HG03097 (cell line): Measurements from ENCODE around the gene PSG6.
"Not testable (repeated sequence)": the region's sequence is repeated elsewhere in the genome, so short reads cannot be mapped to it uniquely, and the experiment has no call there.

Source experiments
- ATAC-seq: cut with Tn5 transposase; IDR thresholded peaks from one replicate; pipeline ENCODE4 v1.9.1; 2021; ENCODE audit not compliant: unreplicated experiment, low FRiP score

PSG6 gene

GRCh38 chr19:42856866-42857543 lies 60.7 kb downstream of the PSG6 start:
- not testable (repeated sequence) for ATAC-seq

DNA sequence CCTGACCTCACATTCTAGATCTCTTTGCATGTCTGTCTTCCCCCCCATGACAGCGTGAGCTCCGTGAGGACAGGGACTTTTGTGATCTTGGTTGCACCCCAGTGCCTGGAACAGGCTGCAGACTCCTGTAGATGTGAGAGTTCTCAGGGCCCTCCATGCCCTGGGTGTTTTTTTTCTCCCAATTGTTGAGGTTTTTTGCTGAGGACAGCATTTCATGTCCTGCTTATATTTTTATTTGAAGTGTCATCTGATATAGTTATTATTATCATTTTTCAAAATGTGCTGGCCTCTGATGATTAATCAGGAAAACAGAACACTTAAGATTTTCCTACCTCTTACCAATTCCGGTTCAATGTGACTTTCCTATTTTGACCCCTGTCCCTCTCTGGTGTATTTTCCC lies 62.9 kb downstream of the PSG6 start:
- ATAC-seq: not testable (repeated sequence)

DNA sequence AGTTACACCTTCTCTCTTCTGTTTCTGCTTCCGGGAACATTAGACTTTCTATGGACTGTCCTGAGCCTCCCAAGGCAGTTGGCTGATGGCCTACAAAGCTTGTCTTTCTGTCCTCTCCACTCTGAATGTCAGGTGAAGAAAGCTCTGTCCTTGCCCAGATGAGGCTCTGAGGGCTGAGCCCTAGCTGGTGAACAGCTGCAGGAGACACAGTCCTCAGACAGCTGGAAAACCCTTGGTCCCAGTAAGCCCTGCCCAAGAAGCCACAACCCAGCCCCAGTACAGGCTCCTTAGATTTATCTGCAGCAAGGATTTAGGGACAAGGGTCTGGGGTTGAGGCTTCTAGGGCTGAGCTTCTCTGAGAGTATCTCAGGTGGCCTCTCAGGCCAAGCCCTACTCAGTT lies 64.5 kb downstream of the PSG6 start:
- ATAC-seq: not testable (repeated sequence)

- ATAC-seq: not testable (repeated sequence)
These were observed 64.9 kb downstream of the PSG6 start for GRCh38 chr19:42852821-42853220.
